ENCODE data around the gene TADA2A.

DNA sequence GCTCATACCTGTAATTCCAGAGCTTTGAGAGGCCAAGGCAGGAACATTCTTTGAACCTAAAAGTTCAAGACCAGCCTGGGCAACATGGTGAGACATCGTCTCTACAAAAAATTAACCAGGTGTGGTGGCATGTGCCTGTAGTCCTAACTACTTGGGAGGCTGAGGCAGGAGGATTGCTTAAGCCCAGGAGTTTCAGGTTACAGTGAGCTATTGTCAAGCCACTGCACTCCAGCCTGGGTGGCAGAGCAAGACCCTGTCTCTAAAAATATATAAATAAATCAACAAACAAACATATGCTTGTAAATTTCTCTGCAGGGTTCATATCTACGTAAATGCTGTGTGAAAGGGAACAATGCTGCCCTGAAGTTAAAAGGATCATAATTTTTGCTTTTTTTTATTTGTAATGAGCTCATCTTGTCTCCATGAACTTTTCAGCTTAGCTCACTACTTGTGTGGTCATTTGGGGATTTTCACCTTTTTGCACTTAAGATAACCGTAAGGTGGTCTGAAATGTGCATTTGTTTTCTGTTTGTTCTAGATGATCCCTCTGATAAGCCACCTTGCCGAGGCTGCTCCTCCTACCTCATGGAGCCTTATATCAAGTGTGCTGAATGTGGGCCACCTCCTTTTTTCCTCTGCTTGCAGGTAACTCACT is 16.4 kb downstream of the TADA2A start:
- TF ChIP-seq MAFK (IDR thresholded peaks at IDR 0.05; ENCODE audit: low read depth, low read length) = no peak
- TF ChIP-seq RNF2 (IDR thresholded peaks at IDR 0.05; ENCODE audit: borderline replicate concordance, low read depth, low read length, missing control alignments, poor library complexity, severe bottlenecking) = no peak
- TF ChIP-seq GABPA (IDR thresholded peaks at IDR 0.05; ENCODE audit: borderline replicate concordance, insufficient read depth, low read length) = no peak
- no peak for TF ChIP-seq RXRA (IDR thresholded peaks at IDR 0.05; ENCODE audit: insufficient read depth, low read depth, low read length)
- no peak for TF ChIP-seq CTCF (IDR thresholded peaks at IDR 0.05; ENCODE audit: control extremely low read depth in 1 of 3, insufficient read depth in 1 of 3, low read depth in 1 of 3, low read length in 3 of 3)
